ENCODE data around the gene RPIA. TPM values are rescaled to one million over a fixed set of nuclear protein-coding genes. Genes with fewer than 3 reads are reported as not detected.

Gene RPIA
- total RNA-seq, 1 donor from 2014 or later = 30.8 TPM

- no peak for DNase-seq (ENCODE audit: low read depth, low spot score)
- no peak for TF ChIP-seq CTCF (conservative IDR thresholded peaks at IDR 0.05)
- no peaks in the 10 kb centered on the region for H3K27me3 Mint-ChIP-seq (ENCODE audit: low read depth)
- H3K27ac Mint-ChIP-seq (ENCODE audit: unreplicated experiment) = no peak overlapping the region
- no peaks in the 10 kb centered on the region for H3K36me3 Mint-ChIP-seq (ENCODE audit: low read depth)
- peaks cover 5% of the 10 kb centered on the region for H3K4me1 Mint-ChIP-seq
- no peak overlapping the region for H3K4me3 Mint-ChIP-seq
- no peaks in the 10 kb centered on the region for H3K9me3 Mint-ChIP-seq
Measured at GRCh38 chr2:88660622-88661021, 30.9 kb upstream of the RPIA start.

- peaks cover 4% of the 10 kb centered on the region for H3K27me3 Mint-ChIP-seq (ENCODE audit: low read depth)
- no peak overlapping the region for H3K27ac Mint-ChIP-seq (ENCODE audit: unreplicated experiment)
- no peak for DNase-seq (ENCODE audit: low read depth, low spot score)
- no peak for TF ChIP-seq CTCF (conservative IDR thresholded peaks at IDR 0.05)
- H3K4me3 Mint-ChIP-seq = no peak overlapping the region
- H3K9me3 Mint-ChIP-seq = no peaks in the 10 kb centered on the region
- no peaks in the 10 kb centered on the region for H3K36me3 Mint-ChIP-seq (ENCODE audit: low read depth)
- no peaks in the 10 kb centered on the region for H3K4me1 Mint-ChIP-seq
Measured at GRCh38 chr2:88666576-88666975, 24.9 kb upstream of the RPIA start.

- Mint-ChIP-seq H3K36me3 (ENCODE audit: low read depth) (no peaks in the 10 kb centered on the region), H3K4me3 (no peak overlapping the region), H3K27me3 (ENCODE audit: low read depth) (peaks cover 9% of the 10 kb centered on the region), H3K27ac (ENCODE audit: unreplicated experiment) (no peak overlapping the region), H3K4me1 (no peaks in the 10 kb centered on the region), H3K9me3 (no peaks in the 10 kb centered on the region)
- no peak for TF ChIP-seq CTCF (conservative IDR thresholded peaks at IDR 0.05)
- no peak for DNase-seq (ENCODE audit: low read depth, low spot score)
Measured at GRCh38 chr2:88667219-88667618, 24.3 kb upstream of the RPIA start.

- H3K36me3 Mint-ChIP-seq (ENCODE audit: low read depth) = no peaks in the 10 kb centered on the region
- H3K4me3 Mint-ChIP-seq = no peak overlapping the region
- no peak overlapping the region for H3K27ac Mint-ChIP-seq (ENCODE audit: unreplicated experiment)
- DNase-seq (ENCODE audit: low read depth, low spot score) = no peak
- no peaks in the 10 kb centered on the region for H3K9me3 Mint-ChIP-seq
- peaks cover 16% of the 10 kb centered on the region for H3K27me3 Mint-ChIP-seq (ENCODE audit: low read depth)
- H3K4me1 Mint-ChIP-seq = no peaks in the 10 kb centered on the region
- TF ChIP-seq CTCF (conservative IDR thresholded peaks at IDR 0.05) = no peak
Measured at GRCh38 chr2:88668862-88669261, 22.6 kb upstream of the RPIA start.

- H3K9me3 Mint-ChIP-seq = no peaks in the 10 kb centered on the region
- no peak overlapping the region for H3K27ac Mint-ChIP-seq (ENCODE audit: unreplicated experiment)
- H3K4me1 Mint-ChIP-seq = no peaks in the 10 kb centered on the region
- TF ChIP-seq CTCF (conservative IDR thresholded peaks at IDR 0.05) = peak; percentile 72
- DNase-seq (ENCODE audit: low read depth, low spot score) = peak; percentile 7
- no peaks in the 10 kb centered on the region for H3K36me3 Mint-ChIP-seq (ENCODE audit: low read depth)
- H3K4me3 Mint-ChIP-seq = no peak overlapping the region
- peaks cover 21% of the 10 kb centered on the region for H3K27me3 Mint-ChIP-seq (ENCODE audit: low read depth)
Measured at GRCh38 chr2:88669482-88670214, 21.8 kb upstream of the RPIA start.
